Right ventricle myocardium inferior (tissue), 1 donor: ENCODE measurements around the gene MOV10L1. TPM values are rescaled to one million over a fixed set of nuclear protein-coding genes. Genes with fewer than 3 reads are reported as not detected.
"Not testable (repeated sequence)": the region's sequence is repeated elsewhere in the genome, so short reads cannot be mapped to it uniquely, and the experiment has no call there.

Experiments used
- ATAC-seq: fragments of 200-7000 bp; cut with Tn5 transposase; one replicate; pipeline ENCODE4 v1.9.1; 2020; ENCODE audit warnings: mild to moderate bottlenecking, moderate library complexity
- DNase-seq: peaks from one replicate; pipeline ENCODE4 v3.0.0; 2021; ENCODE audit errors: missing footprints
- intact Hi-C: fragments of 100-400 bp; cut with DNase I; formaldehyde crosslinking; loops from one replicate; pipeline ENCODE4 v1.11.0; 2022
- total RNA-seq: library from RNA; stranded (reverse); fragmentation: NEBNext Ultra II Directional; extraction: Animal tissue kit (Norgen Biotek cat#: 25700); gene quantifications from one replicate; pipeline ENCODE4 v1.2.1, GENCODE V29; 2021
- donor health status: DM: no; HTN: yes; CAD: no; lungs with severe emphysema.

Gene MOV10L1
- total RNA-seq, 1 donor from 2014 or later = not detected

DNA sequence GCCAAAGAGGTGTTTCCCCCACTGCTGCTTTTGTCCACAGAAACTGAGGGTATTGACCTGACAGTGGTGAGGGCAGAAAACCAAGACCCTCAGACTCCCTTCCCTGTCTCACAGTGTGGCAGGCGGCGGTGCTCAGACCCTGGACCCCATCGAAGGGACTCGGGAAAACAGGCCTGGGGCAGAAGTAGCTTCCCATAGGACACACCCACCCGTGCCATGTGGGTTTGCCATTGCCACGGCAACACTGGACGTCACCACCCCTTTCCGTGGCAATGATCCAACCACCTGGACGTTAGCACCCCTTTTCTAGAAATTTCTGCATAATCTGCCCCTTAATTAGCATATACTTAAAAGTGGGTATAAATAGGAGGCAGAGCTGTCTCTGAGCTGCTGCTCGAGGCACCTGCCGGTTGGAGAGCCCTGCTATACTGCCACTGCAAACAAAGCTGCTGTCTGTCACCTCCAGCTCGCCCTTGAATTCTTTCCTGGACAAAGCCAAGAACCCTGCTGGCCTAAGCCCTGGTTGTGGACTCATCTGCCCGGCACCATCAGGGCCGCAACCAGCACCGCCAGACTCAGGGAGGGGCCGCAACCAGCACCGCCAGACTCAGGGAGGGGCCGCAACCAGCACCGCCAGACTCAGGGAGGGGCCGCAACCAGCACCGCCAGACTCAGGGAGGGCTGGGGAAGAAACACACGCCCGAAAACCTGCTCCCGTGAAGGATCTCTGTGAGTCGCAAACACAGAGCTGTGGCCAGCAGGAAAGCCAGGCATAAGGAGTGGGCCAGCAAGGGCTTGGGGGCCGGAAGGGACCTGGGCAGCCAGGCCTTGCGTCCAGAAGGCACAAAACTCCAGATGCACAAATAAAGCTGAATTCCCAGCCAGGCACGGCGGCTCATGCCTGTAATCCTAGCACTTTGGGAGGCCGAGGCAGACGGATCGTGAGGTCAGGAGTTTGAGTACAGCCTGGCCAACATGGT, 15.0 kb upstream of the MOV10L1 start:
- DNase-seq (no peak), ATAC-seq (no peak)
- intact Hi-C loops = no loop called here

DNA sequence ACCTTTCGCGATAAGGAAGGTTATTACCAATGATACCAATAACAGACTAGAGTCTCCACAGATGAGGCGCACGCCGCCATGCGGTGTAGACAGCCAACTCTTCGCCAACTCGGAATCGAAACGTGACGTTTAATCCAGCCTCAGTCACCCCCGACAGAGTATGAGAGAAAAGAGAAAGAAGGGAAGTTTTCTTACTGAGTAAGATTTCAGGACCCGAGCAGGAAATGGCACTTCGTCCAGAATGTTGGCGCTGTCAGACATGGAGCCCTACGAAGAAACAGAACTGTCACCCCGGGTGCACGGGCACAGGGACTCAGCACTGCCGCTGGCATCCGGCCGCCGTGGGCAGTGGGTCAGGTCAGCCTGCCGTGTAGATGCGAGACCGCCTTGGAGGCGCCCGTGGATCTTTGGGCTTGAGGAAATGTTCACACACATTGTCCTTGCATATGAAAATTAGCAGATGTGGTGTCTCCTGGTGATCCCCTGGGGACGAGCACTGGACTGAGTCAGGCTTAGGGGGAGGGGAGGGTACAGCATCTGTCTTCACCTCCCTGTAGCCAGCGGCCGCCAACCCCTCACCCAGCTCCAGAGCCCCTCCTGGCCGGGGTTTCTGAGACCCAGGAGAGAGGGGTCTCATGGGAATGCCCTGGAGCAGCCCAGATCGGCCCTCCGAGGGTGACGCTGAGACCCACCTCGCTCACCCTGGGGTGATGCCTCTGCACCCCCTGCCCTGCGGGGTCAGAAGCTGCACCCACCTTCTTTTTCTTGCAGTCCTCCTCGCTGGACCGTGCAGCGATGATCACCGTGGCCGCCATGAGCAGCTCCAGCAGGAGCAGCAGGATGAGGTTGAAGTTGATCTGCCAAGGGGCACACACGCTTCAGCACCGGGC, 12.9 kb upstream of the MOV10L1 start:
- ATAC-seq (peak; percentile 26), DNase-seq (no peak)
- intact Hi-C loops = no loop called here

DNA sequence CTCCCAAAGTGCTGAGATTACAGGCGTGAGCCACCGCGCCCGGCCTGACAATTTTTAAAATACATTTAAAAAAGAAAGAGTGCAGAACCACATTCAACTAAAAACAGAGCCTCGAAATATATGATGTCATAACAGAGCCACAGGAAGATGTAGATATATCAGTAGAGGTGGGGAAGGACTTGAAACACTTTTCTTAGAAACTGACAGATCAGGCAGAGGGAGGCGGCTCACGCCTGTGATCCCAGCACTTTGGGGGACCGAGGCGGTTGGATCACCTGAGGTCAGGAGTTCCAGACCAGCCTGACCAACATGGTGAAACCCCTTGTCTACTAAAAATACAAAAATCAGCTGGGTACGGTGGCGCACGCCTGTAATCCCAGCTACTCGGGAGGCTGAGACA, 11.6 kb upstream of the MOV10L1 start:
- intact Hi-C loops = no loop called here
- ATAC-seq = no peak
- no peak for DNase-seq

- intact Hi-C loops = no loop called here
- DNase-seq (no peak), ATAC-seq (no peak)
These were observed 11.0 kb upstream of the MOV10L1 start for GRCh38 chr22:50078761-50079160.

DNA sequence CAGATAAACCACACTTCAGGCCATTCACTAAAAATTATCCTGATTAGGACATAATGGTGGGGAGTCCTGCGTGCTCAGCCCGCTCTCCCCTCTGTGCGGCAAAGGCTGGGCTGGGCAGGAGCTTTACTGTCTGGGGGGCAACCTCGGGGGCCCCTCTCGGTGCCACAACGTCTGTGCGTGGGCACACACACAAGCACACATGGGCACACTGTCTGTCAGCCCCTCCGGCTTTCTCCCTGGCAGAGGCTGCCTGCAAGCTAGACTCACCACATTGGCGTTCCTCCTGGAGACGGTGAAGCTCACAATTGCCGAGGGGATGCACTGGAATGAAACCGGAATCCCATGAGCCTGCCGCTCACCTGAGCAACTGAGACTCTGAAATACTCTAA, 9.7 kb upstream of the MOV10L1 start:
- DNase-seq = no peak
- intact Hi-C loops = no loop called here
- ATAC-seq = no peak

GRCh38 chr22:50081426-50082196, 8.2 kb upstream of the MOV10L1 start:
- DNase-seq (no peak), ATAC-seq (no peak)
- intact Hi-C loops = no loop called here

DNA sequence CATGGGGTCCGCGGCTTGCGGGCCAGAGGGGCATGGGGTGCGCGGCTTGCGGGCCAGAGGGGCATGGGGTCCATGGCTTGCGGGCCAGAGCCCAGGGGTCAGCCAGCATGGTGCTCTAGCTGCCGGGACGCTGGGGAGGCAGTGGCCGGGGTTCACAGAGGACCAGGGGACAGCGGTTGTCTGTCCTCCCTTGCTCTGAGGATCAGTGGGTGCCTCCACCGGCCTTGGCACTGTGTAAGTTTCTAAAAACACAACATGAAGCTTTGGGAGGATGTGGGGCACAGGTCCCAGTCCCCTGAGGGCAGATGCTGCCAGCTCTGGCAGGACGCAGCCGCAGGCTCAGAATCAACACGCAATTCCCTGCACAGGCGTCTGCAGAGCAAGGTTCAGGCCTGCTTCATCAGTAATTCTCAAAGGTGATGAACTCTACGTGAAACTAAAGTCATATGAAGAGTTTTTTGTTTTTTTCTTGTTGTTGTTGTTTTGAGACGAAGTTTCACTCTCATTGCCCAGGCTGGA, 7.5 kb upstream of the MOV10L1 start:
- intact Hi-C loops = no loop called here
- ATAC-seq (no peak), DNase-seq (no peak)

- ATAC-seq = no peak
- intact Hi-C loops = no loop called here
- no peak for DNase-seq
These were observed 6.8 kb upstream of the MOV10L1 start for GRCh38 chr22:50082961-50083461.

- intact Hi-C loops = no loop called here
- ATAC-seq (no peak), DNase-seq (no peak)
These were observed 6.2 kb upstream of the MOV10L1 start for GRCh38 chr22:50083462-50084079.

DNA sequence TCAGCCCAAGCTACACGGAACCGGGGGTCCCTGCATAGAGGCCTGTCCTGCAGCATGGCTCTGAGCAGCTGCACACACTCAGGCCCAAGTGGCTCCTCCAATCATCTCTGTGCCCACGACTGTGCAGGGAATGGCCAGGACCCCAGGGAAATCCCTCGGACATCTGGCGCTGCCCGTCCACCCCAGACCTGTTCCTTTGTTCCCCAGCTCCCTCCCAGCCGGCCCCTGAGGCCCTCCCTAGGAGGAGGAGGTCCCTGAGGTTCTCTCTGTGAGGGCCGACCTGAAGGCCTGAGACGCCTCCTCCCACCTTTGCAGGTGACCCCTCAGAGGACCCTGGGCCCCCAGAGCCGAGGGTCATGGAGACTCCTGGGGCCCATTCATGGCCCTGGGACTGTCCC, 5.7 kb upstream of the MOV10L1 start:
- no peak for DNase-seq
- no peak for ATAC-seq
- intact Hi-C loops = no loop called here

DNA sequence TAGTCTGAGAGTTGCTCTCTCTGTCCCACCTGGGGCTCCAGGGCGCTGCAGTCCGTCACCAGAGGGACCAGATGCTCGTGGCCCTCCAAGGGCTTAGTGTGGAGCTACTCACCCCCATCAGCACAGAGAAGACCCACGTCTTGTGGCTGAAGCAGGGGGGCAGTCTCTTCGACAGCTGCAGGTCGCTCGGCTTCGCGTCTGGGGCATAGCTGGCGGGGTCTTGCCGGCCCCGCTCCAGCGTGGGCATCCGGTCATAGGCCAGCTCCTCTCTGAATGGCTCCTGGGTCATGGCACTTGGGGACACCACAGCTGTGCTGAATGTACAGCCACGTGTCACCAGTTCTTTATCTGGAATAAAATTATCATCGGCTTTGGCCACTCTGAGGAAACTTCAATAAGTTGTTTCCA, 5.2 kb upstream of the MOV10L1 start:
- DNase-seq (no peak), ATAC-seq (no peak)
- intact Hi-C loops = no loop called here

GRCh38 chr22:50085211-50085972, 4.4 kb upstream of the MOV10L1 start, which contains the start of gene MLC1:
Gene MLC1 (minus strand): TSS chr22:50085426. CDS start chr22:50084902, 524 bp downstream.
- intact Hi-C loops = no loop called here
- ATAC-seq (peak; percentile 8), DNase-seq (no peak)

GRCh38 chr22:50086526-50086925, 3.3 kb upstream of the MOV10L1 start:
- intact Hi-C loops = no loop called here
- no peak for DNase-seq
- no peak for ATAC-seq

- ATAC-seq, DNase-seq, intact Hi-C loops: not testable (repeated sequence)
These were observed 2.8 kb upstream of the MOV10L1 start for GRCh38 chr22:50086975-50087374.

GRCh38 chr22:50087646-50088045, 2.2 kb upstream of the MOV10L1 start:
- intact Hi-C loops = no loop called here
- DNase-seq (no peak), ATAC-seq (no peak)

- no peak for DNase-seq
- intact Hi-C loops = no loop called here
- no peak for ATAC-seq
These were observed 1.7 kb upstream of the MOV10L1 start for GRCh38 chr22:50088096-50088495.

DNA sequence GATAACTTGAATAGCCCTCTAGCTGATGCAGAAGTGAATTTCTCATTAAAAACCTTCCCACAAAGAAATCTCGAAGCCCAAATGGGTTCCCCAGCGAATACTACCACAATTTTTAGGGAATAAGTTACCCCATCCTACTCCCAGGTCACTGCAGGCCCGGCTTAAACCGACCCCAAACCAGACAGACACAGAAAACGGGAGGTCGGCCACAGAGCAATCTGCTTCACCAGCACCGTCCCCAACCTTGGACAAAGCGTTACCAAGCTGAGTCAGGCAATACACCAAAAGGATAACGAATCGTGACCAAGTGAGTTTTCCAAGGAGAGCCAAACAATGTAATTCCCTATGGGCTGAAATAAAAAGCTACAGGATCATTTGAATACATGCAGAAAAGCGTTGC, 575 bp upstream of the MOV10L1 start:
- ATAC-seq = no peak
- no peak for DNase-seq
- intact Hi-C loops = no loop called here

DNA sequence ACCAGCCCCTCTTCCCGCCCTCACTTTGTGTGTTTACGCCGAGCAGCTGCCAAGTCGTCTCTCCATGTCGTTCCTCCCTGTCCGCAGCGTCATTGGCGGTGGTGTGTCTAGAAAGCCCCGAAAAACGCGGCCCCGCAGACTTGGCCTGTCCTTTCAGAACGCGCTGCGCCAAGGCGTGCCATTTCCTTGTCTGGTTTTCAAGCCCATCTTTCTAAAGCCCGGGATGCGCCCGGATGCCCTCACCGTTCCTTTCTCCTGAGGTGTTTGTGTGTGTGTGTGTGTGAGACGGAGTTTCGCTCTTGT, 557 bp downstream of the MOV10L1 start:
- intact Hi-C loops = no loop called here
- no peak for ATAC-seq
- no peak for DNase-seq
